KMS-11 (cell line): ENCODE data around the gene CORO1C.

Experiments
- H2AFZ ChIP-seq: fragments of 200-600 bp; sonication (generic); 2 replicates; pipeline ENCODE4 v1.6.1; 2016; ENCODE audit warnings: antibody characterized with exemption, mixed run types, low read depth
- H3K27ac ChIP-seq: fragments of 200-600 bp; sonication (generic); 2 replicates; pipeline ENCODE4 v1.6.1; 2016; ENCODE audit warnings: mild to moderate bottlenecking, mixed run types
- H3K27me3 ChIP-seq: fragments of 200-600 bp; sonication (generic); 2 replicates; pipeline ENCODE4 v1.6.1; 2017; ENCODE audit warnings: mild to moderate bottlenecking, low read depth, mixed run types, moderate library complexity; ENCODE audit not compliant: insufficient read depth
- H3K36me3 ChIP-seq: fragments of 200-600 bp; sonication (generic); 2 replicates; pipeline ENCODE4 v1.6.1; 2017; ENCODE audit warnings: mild to moderate bottlenecking, mixed run types; ENCODE audit not compliant: insufficient read depth
- H3K4me1 ChIP-seq: fragments of 200-600 bp; sonication (generic); 2 replicates; pipeline ENCODE4 v1.6.1; 2016; ENCODE audit warnings: mild to moderate bottlenecking, low read depth, mixed run types; ENCODE audit not compliant: poor library complexity, severe bottlenecking
- H3K4me2 ChIP-seq: fragments of 200-600 bp; sonication (generic); 2 replicates; pipeline ENCODE4 v1.7.0; 2016; ENCODE audit warnings: mild to moderate bottlenecking, mixed run types
- H3K4me3 ChIP-seq: fragments of 200-600 bp; sonication (generic); IDR thresholded peaks from 2 replicates; pipeline ENCODE4 v1.6.1; 2017; ENCODE audit warnings: low read depth, low read length, mixed read lengths; ENCODE audit not compliant: insufficient read depth
- H3K79me2 ChIP-seq: fragments of 200-600 bp; sonication (generic); 2 replicates; pipeline ENCODE4 v1.6.1; 2016; ENCODE audit warnings: low read depth, mixed run types; ENCODE audit not compliant: insufficient read depth
- H3K9ac ChIP-seq: fragments of 200-600 bp; sonication (generic); 2 replicates; pipeline ENCODE4 v1.6.1; 2016; ENCODE audit warnings: mild to moderate bottlenecking, mixed run types
- H4K20me1 ChIP-seq: fragments of 200-600 bp; sonication (generic); 2 replicates; pipeline ENCODE4 v1.6.1; 2016; ENCODE audit warnings: mild to moderate bottlenecking, mixed run types; ENCODE audit not compliant: insufficient read depth
- CTCF ChIP-seq: fragments of 200-600 bp; sonication (generic); conservative IDR thresholded peaks from 2 replicates; pipeline ENCODE4 v1.6.1; 2017; ENCODE audit warnings: low read depth, mild to moderate bottlenecking, antibody characterized with exemption, low read length, moderate library complexity, mixed read lengths

CORO1C gene

GRCh38 chr12:108630481-108631207 lies 100.7 kb downstream of the CORO1C start:
- no peaks in the 10 kb centered on the region for H3K27me3 ChIP-seq
- H3K4me2 ChIP-seq = peak overlapping the region; percentile 94
- TF ChIP-seq CTCF = no peak
- no peaks in the 10 kb centered on the region for H4K20me1 ChIP-seq
- H3K4me1 ChIP-seq = peaks cover 81% of the 10 kb centered on the region
- H3K4me3 ChIP-seq = no peak overlapping the region
- no peak overlapping the region for H3K9ac ChIP-seq
- H3K27ac ChIP-seq = peak overlapping the region; percentile 99; the same call in 1 of the 2 replicates
- H3K36me3 ChIP-seq = no peaks in the 10 kb centered on the region
- H3K79me2 ChIP-seq = peaks cover 77% of the 10 kb centered on the region
- H2AFZ ChIP-seq = no peak overlapping the region

- no peak overlapping the region for H2AFZ ChIP-seq
- peaks cover 82% of the 10 kb centered on the region for H3K4me1 ChIP-seq
- H4K20me1 ChIP-seq = no peaks in the 10 kb centered on the region
- H3K4me3 ChIP-seq = no peak overlapping the region
- H3K36me3 ChIP-seq = no peaks in the 10 kb centered on the region
- peaks cover 84% of the 10 kb centered on the region for H3K79me2 ChIP-seq
- TF ChIP-seq CTCF = no peak
- peak overlapping the region; percentile 12; the same call in 1 of the 2 replicates for H3K27ac ChIP-seq
- peak overlapping the region; percentile 94 for H3K4me2 ChIP-seq
- no peaks in the 10 kb centered on the region for H3K27me3 ChIP-seq
- no peak overlapping the region for H3K9ac ChIP-seq
Measured at GRCh38 chr12:108629824-108630476, 101.4 kb downstream of the CORO1C start.

GRCh38 chr12:108629151-108629550 lies 102.2 kb downstream of the CORO1C start:
- H2AFZ ChIP-seq = no peak overlapping the region
- no peaks in the 10 kb centered on the region for H4K20me1 ChIP-seq
- no peak overlapping the region; the same call in 1 of the 2 replicates for H3K9ac ChIP-seq
- H3K79me2 ChIP-seq = peaks cover 88% of the 10 kb centered on the region
- no peaks in the 10 kb centered on the region for H3K36me3 ChIP-seq
- no peak overlapping the region for H3K4me3 ChIP-seq
- H3K4me1 ChIP-seq = peaks cover 74% of the 10 kb centered on the region
- H3K4me2 ChIP-seq = peak overlapping the region; percentile 94
- TF ChIP-seq CTCF = no peak
- peak overlapping the region; percentile 11; the same call in 1 of the 2 replicates for H3K27ac ChIP-seq
- no peaks in the 10 kb centered on the region for H3K27me3 ChIP-seq

GRCh38 chr12:108627134-108627920 lies 104.0 kb downstream of the CORO1C start:
- H3K27ac ChIP-seq = peak overlapping the region; percentile 36; the same call in 1 of the 2 replicates
- TF ChIP-seq CTCF = no peak
- no peaks in the 10 kb centered on the region; the same call in 1 of the 2 replicates for H3K36me3 ChIP-seq
- no peak overlapping the region for H2AFZ ChIP-seq
- no peak overlapping the region for H3K4me3 ChIP-seq
- H3K4me1 ChIP-seq = peaks cover 67% of the 10 kb centered on the region
- no peaks in the 10 kb centered on the region for H4K20me1 ChIP-seq
- H3K4me2 ChIP-seq = peak overlapping the region; percentile 27; the same call in 1 of the 2 replicates
- H3K79me2 ChIP-seq = peaks cover 78% of the 10 kb centered on the region
- no peaks in the 10 kb centered on the region for H3K27me3 ChIP-seq
- no peak overlapping the region for H3K9ac ChIP-seq
